DOHH2 (cell line): Measurements from ENCODE around the gene PALLD.

Experiments used
- H3F3A ChIP-seq: fragments of 200-600 bp; sonication (generic), shearing (Covaris generic); 2 replicates; pipeline ENCODE4 v1.6.0; 2016; ENCODE audit warnings: antibody characterized with exemption, mild to moderate bottlenecking; ENCODE audit not compliant: control insufficient read depth, insufficient read depth
- H3K27ac ChIP-seq: fragments of 200-600 bp; sonication (generic); 2 replicates; pipeline ENCODE4 v1.5.1; 2014; ENCODE audit warnings: low read depth, mild to moderate bottlenecking, low read length, moderate library complexity
- H3K27me3 ChIP-seq: fragments of 200-600 bp; sonication (generic); 2 replicates; pipeline ENCODE4 v1.6.1; 2014; ENCODE audit warnings: mild to moderate bottlenecking, low read length, mixed read lengths; ENCODE audit not compliant: control insufficient read depth
- H3K36me3 ChIP-seq: fragments of 200-600 bp; sonication (generic); 2 replicates; pipeline ENCODE4 v1.6.1; 2014; ENCODE audit warnings: mild to moderate bottlenecking, low read length, moderate library complexity, mixed read lengths; ENCODE audit not compliant: control insufficient read depth
- H3K4me1 ChIP-seq: fragments of 200-600 bp; sonication (generic); 2 replicates; pipeline ENCODE4 v1.6.1; 2014; ENCODE audit warnings: mild to moderate bottlenecking, low read length, mixed read lengths; ENCODE audit not compliant: control insufficient read depth
- H3K4me2 ChIP-seq: fragments of 200-600 bp; sonication (generic); 2 replicates; pipeline ENCODE4 v1.6.0; 2014; ENCODE audit warnings: mild to moderate bottlenecking, low read length, moderate library complexity
- H3K4me3 ChIP-seq: fragments of 200-600 bp; sonication (generic); 2 replicates; pipeline ENCODE4 v1.5.1; 2014; ENCODE audit warnings: mild to moderate bottlenecking, low read length, mixed read lengths
- H3K79me2 ChIP-seq: fragments of 200-600 bp; sonication (generic); 2 replicates; pipeline ENCODE4 v1.6.1; 2014; ENCODE audit warnings: mild to moderate bottlenecking, low read length, mixed read lengths; ENCODE audit not compliant: control insufficient read depth
- H3K9me2 ChIP-seq: fragments of 200-600 bp; sonication (generic); replicated peaks from 2 replicates; pipeline ENCODE4 v1.6.1; 2014; ENCODE audit warnings: mild to moderate bottlenecking, low read length, mixed read lengths; ENCODE audit not compliant: control insufficient read depth
- H3K9me3 ChIP-seq: fragments of 200-600 bp; sonication (generic); 2 replicates; pipeline ENCODE4 v1.6.1; 2014; ENCODE audit warnings: antibody characterized with exemption, low read length, mixed read lengths; ENCODE audit not compliant: control insufficient read depth, insufficient read depth
- H4K20me1 ChIP-seq: fragments of 200-600 bp; sonication (generic); 2 replicates; pipeline ENCODE4 v1.6.0; 2014; ENCODE audit warnings: low read depth, mild to moderate bottlenecking, antibody characterized with exemption, low read length, moderate library complexity; ENCODE audit not compliant: control insufficient read depth, insufficient read depth
- EZH2phosphoT487 ChIP-seq: fragments of 200-600 bp; sonication (generic); IDR thresholded peaks from 2 replicates; pipeline ENCODE4 v1.6.1; 2017; ENCODE audit warnings: borderline replicate concordance, mild to moderate bottlenecking, antibody characterized with exemption, low read length, moderate library complexity, mixed read lengths
- TF ChIP-seq, protein P1 (sequence below): fragments of 200-600 bp; sonication (generic); IDR thresholded peaks from one replicate; pipeline ENCODE4 v1.5.1; 2014; ENCODE audit warnings: antibody characterized with exemption, mild to moderate bottlenecking, low read depth, low read length; ENCODE audit not compliant: poor library complexity, severe bottlenecking

The PALLD gene

DNA sequence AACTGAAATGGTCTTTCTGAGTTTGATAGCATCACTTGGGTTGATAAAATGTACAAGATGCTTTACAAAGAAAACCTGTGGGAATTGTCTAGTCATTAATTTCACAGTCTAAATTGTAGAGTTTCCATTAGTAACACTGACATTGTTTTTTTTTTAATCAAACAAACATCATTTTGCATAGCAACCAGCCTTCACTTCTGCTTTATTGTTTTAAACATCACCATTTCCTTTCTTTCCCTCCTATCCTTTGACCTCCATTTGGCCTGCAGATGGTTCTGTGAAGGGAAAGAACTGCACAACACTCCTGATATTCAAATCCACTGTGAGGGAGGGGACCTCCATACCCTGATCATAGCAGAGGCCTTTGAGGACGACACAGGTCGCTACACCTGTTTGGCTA is 171.1 kb downstream of the PALLD start:
- TF ChIP-seq, protein P1, sequence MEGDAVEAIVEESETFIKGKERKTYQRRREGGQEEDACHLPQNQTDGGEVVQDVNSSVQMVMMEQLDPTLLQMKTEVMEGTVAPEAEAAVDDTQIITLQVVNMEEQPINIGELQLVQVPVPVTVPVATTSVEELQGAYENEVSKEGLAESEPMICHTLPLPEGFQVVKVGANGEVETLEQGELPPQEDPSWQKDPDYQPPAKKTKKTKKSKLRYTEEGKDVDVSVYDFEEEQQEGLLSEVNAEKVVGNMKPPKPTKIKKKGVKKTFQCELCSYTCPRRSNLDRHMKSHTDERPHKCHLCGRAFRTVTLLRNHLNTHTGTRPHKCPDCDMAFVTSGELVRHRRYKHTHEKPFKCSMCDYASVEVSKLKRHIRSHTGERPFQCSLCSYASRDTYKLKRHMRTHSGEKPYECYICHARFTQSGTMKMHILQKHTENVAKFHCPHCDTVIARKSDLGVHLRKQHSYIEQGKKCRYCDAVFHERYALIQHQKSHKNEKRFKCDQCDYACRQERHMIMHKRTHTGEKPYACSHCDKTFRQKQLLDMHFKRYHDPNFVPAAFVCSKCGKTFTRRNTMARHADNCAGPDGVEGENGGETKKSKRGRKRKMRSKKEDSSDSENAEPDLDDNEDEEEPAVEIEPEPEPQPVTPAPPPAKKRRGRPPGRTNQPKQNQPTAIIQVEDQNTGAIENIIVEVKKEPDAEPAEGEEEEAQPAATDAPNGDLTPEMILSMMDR: no peak
- no peak for TF ChIP-seq EZH2phosphoT487
- H3K27ac ChIP-seq: no peak overlapping the region
- H3K4me3 ChIP-seq: no peak overlapping the region
- no peak overlapping the region for H3K4me2 ChIP-seq
- no peaks in the 10 kb centered on the region for H3K9me2 ChIP-seq
- no peaks in the 10 kb centered on the region for H3K4me1 ChIP-seq
- H3F3A ChIP-seq: no peaks in the 10 kb centered on the region
- H3K27me3 ChIP-seq: no peaks in the 10 kb centered on the region
- H3K79me2 ChIP-seq: no peaks in the 10 kb centered on the region
- no peaks in the 10 kb centered on the region for H3K36me3 ChIP-seq
- no peaks in the 10 kb centered on the region for H3K9me3 ChIP-seq
- H4K20me1 ChIP-seq: no peaks in the 10 kb centered on the region

DNA sequence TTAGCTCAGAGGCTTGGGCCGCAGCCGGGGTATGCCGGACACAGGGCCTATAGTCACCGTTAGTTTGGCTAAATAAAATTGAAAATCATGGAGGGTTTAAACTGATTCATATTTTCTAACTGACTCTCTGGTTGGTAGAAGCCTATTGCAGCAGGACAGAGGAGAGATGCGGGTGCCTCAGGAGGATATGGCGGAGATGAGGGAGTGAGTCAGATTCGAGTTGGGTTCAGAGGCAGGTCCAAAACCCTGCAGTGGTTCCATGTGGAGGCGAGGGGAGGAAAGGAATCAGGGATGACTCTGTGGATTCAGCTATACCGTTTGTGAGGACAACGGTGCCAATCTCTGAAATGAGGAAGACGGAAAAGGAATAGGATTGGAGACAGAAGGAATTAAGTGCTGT is 176.6 kb downstream of the PALLD start:
- Histone ChIP-seq H3K9me3 (no peaks in the 10 kb centered on the region), H3K4me3 (no peak overlapping the region), H3K27me3 (no peaks in the 10 kb centered on the region), H3K9me2 (no peaks in the 10 kb centered on the region), H3K36me3 (no peaks in the 10 kb centered on the region), H3F3A (no peaks in the 10 kb centered on the region), H3K79me2 (no peaks in the 10 kb centered on the region), H3K4me1 (no peaks in the 10 kb centered on the region), H3K4me2 (no peak overlapping the region), H3K27ac (no peak overlapping the region), H4K20me1 (no peaks in the 10 kb centered on the region)
- no peak for TF ChIP-seq EZH2phosphoT487
- TF ChIP-seq, protein P1: no peak

DNA sequence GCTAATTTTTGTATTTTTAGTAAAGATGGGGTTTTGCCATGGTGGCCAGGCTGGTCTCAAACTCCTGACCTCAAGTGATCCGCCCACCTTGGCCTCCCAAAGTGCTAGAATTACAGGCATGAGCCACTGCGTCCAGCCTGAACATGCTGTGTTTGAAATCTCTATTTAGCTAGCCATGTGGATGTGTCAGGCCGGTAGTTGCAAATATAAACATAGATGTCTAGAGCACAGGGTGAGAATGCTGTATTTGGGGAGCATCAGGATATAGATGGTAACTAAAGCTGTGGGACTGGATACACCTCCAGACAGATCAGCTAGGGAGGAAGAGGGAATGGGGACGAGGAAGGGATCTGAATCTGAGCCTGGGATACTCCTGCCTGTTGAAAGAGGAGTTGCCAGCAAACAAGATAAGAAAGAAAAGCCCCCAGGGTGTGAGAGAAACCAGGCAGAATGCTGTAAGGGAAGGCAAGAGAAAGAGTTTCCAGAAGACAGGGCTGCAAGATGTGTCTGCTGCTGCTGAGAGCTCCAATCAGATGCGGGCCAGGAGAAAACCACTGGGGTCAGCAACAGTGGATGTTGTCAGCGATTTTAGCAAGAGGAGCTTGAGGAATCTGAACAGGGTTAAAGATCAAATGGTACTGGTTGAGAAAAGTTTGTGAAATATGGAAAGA is 177.4 kb downstream of the PALLD start:
- H3K79me2 ChIP-seq: no peaks in the 10 kb centered on the region
- H3K36me3 ChIP-seq: no peaks in the 10 kb centered on the region
- H4K20me1 ChIP-seq: no peaks in the 10 kb centered on the region
- no peaks in the 10 kb centered on the region for H3K9me2 ChIP-seq
- H3F3A ChIP-seq: no peaks in the 10 kb centered on the region
- H3K4me3 ChIP-seq: no peak overlapping the region
- no peaks in the 10 kb centered on the region for H3K9me3 ChIP-seq
- no peaks in the 10 kb centered on the region for H3K27me3 ChIP-seq
- no peaks in the 10 kb centered on the region for H3K4me1 ChIP-seq
- no peak overlapping the region for H3K27ac ChIP-seq
- no peak overlapping the region for H3K4me2 ChIP-seq
- TF ChIP-seq, protein P1: no peak
- no peak for TF ChIP-seq EZH2phosphoT487
